ENCODE results near the gene ARAP2. TPM values are rescaled to one million over a fixed set of nuclear protein-coding genes. Genes with fewer than 3 reads are reported as not detected.

Gene ARAP2
- total RNA-seq, 4 donors from 2014 or later = 82.8 to 136 (median 105) TPM

DNA sequence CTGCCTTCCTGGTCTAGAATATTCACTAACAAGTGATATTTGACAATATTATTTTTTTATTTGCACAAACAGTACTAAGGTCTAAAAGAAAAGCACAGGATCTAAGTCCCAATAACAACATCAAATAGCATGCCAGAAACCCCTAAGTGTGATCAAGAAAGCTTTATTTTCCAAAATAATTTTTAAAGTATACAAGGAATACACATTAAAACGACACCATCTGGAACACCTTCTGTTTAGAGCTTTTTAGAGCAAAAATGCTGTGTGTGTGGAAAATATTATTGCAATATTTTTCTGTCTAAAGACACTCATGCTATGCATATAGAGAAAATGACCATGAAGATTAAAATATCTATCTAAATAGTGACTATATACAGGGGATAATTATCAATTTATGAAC lies 103.1 kb downstream of the ARAP2 start:
- intact Hi-C loops (cut with DNase I; ENCODE audit: low total_unique reads) = no loop called here
- no peak overlapping the region for H3K4me3 ChIP-seq (ENCODE audit: low read depth, poor library complexity, severe bottlenecking)
- DNase-seq (ENCODE audit: low spot score in 2 of 2) = no peak
- TF ChIP-seq, protein P1, sequence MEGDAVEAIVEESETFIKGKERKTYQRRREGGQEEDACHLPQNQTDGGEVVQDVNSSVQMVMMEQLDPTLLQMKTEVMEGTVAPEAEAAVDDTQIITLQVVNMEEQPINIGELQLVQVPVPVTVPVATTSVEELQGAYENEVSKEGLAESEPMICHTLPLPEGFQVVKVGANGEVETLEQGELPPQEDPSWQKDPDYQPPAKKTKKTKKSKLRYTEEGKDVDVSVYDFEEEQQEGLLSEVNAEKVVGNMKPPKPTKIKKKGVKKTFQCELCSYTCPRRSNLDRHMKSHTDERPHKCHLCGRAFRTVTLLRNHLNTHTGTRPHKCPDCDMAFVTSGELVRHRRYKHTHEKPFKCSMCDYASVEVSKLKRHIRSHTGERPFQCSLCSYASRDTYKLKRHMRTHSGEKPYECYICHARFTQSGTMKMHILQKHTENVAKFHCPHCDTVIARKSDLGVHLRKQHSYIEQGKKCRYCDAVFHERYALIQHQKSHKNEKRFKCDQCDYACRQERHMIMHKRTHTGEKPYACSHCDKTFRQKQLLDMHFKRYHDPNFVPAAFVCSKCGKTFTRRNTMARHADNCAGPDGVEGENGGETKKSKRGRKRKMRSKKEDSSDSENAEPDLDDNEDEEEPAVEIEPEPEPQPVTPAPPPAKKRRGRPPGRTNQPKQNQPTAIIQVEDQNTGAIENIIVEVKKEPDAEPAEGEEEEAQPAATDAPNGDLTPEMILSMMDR (IDR thresholded peaks at IDR 0.05) = no peak
- no peak for TF ChIP-seq POLR2A (IDR thresholded peaks at IDR 0.05)
- WGBS, 2 donors = 71 to 86% methylated on average over 1 of the region's 1 CpG

DNA sequence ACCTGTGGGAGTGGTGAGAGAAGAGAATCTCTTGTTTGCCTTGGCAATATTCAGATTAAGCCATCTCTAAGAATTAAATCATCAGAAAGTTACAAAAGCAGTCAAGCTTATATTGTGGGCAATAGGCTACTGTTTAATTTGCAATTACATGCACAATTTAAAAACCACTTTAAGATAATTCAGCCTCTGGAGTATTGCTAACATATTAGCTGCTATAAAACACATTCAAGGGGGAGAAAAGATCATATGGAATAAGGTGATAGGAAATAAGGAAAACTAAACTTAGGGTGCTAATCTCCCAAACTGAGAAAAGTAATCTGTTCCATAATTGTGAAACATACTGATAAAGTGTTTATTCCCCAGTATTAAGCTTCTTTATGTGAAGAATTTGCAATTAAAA lies 103.9 kb downstream of the ARAP2 start:
- no peak for DNase-seq (ENCODE audit: low spot score in 2 of 2)
- intact Hi-C loops (cut with DNase I; ENCODE audit: low total_unique reads) = no loop called here

DNA sequence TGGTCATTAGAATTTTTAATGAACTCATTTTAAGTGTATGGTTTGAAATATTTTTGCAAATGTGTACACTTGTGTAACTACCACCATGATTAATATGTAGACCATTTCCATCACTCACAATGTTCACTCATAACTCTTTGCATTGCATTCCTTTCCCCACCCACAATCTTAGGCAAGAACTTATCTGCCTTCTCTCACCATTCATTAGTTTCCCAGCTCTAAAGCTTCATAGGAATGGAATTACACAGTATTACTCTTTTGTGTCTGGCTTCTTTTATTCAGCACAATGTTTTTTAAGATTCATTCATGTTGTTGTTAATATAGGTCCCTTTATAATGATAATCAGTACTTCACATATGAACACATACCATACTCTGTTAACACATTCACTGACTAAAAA lies 106.1 kb downstream of the ARAP2 start:
- no peak for DNase-seq (ENCODE audit: low spot score in 2 of 2)
- intact Hi-C loops (cut with DNase I; ENCODE audit: low total_unique reads) = no loop called here
- TF ChIP-seq, protein P1 (IDR thresholded peaks at IDR 0.05) = no peak
- TF ChIP-seq POLR2A (IDR thresholded peaks at IDR 0.05) = no peak
- no peak overlapping the region for H3K4me3 ChIP-seq (ENCODE audit: low read depth, poor library complexity, severe bottlenecking)

More for the DNA sequence above, 103.9 kb downstream of the ARAP2 start:
- no peak overlapping the region for H3K4me3 ChIP-seq (ENCODE audit: low read depth, poor library complexity, severe bottlenecking)
- TF ChIP-seq POLR2A (IDR thresholded peaks at IDR 0.05) = no peak
- TF ChIP-seq, protein P1 (IDR thresholded peaks at IDR 0.05) = no peak

DNA sequence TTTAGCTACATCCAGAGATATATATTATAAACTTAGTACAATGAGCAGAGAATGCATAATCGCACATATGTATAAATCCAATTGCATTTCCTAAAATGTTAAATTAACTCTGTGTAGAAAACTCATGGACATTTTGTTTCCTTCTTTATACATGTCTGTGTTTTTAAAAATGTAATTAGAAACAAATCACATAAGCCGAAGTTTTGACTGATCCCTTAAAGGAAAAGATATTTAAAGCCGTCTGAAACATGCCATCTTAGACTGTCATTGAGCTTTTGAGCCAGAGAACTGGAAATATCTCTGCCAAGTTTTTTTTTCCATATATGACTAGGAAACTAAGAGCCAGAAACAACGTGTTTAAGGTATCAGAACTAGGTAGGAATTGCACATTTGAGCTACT lies 107.0 kb downstream of the ARAP2 start:
- DNase-seq (ENCODE audit: low spot score in 2 of 2) = no peak
- intact Hi-C loops (cut with DNase I; ENCODE audit: low total_unique reads) = no loop called here
- no peak overlapping the region for H3K4me3 ChIP-seq (ENCODE audit: low read depth, poor library complexity, severe bottlenecking)
- WGBS, 2 donors = 62 to 75% methylated on average over 4 of the region's 4 CpGs
- no peak for TF ChIP-seq POLR2A (IDR thresholded peaks at IDR 0.05)
- TF ChIP-seq, protein P1 (IDR thresholded peaks at IDR 0.05) = no peak

DNA sequence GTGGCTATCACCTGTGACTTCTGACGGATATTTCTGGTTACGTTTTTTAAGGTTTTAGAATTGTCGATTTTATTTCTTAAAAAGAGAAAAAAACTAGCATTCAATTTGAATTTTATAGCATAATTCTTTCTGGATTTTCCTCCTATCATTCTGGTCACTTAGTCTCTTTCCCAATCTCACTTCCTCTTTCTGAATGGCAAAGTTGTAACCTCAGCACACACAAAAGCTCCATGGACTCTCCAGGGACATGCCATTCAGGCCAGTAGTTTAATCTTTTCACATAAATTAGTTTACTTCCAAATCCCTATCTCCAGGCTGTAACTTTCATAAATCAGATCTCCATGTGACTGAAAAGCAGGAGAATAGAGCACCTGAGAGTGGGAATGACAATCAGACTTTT lies 110.7 kb downstream of the ARAP2 start:
- no peak for TF ChIP-seq POLR2A (IDR thresholded peaks at IDR 0.05)
- TF ChIP-seq, protein P1 (IDR thresholded peaks at IDR 0.05) = no peak
- intact Hi-C loops (cut with DNase I; ENCODE audit: low total_unique reads) = no loop called here
- no peak for DNase-seq (ENCODE audit: low spot score in 2 of 2)
- H3K4me3 ChIP-seq (ENCODE audit: low read depth, poor library complexity, severe bottlenecking) = no peak overlapping the region
- WGBS, 2 donors = 87 to 91% methylated on average over 3 of the region's 3 CpGs

DNA sequence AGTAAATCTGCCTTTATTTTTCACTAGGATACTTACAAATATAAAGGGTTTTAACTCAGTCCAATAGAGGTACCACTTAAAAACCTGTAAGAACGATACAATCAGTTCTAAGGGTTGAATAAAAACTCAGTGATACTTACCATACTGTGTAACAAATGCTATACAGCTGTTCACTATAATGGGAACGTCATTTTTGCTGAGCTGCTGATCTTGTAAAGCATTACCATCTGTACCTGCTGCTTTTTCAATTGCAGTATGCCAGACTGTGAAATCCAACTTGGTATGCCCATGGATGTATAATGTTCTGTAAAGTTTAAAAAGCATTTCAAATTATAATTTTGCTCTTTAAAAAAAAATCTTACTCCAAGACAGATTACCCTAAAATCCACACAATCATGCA lies 111.2 kb downstream of the ARAP2 start:
- 51 to 66% methylated on average over 2 of the region's 2 CpGs for WGBS, 2 donors
- TF ChIP-seq POLR2A (IDR thresholded peaks at IDR 0.05) = no peak
- TF ChIP-seq, protein P1 (IDR thresholded peaks at IDR 0.05) = no peak
- intact Hi-C loops (cut with DNase I; ENCODE audit: low total_unique reads) = no loop called here
- no peak overlapping the region for H3K4me3 ChIP-seq (ENCODE audit: low read depth, poor library complexity, severe bottlenecking)
- DNase-seq (ENCODE audit: low spot score in 2 of 2) = no peak

Data from lower leg skin (tissue), 4 donors.